Thyroid gland (tissue), 4 donors: Measurements from ENCODE around the gene OCIAD1. TPM values are rescaled to one million over a fixed set of nuclear protein-coding genes. Genes with fewer than 3 reads are reported as not detected.

Source experiments
- DNase-seq, 2 donors: peaks; one replicate each; pipeline ENCODE4 v3.0.0-alpha.2; 2019
- H3K27ac ChIP-seq, 3 donors: fragments of 200-600 bp; sonication (generic); 1 replicate in 2 of 3; 2 replicates in 1 of 3; pipeline ENCODE4 v1.5.1; 2016 to 2019; ENCODE audit warnings: mild to moderate bottlenecking in 1 of 3, moderate library complexity in 1 of 3
- H3K27me3 ChIP-seq: fragments of 200-600 bp; sonication (generic); one replicate; pipeline ENCODE4 v1.5.1; 2019
- H3K36me3 ChIP-seq, 2 donors: fragments of 200-600 bp; sonication (generic); one replicate each; pipeline ENCODE4 v1.5.1; 2016 to 2019
- H3K4me1 ChIP-seq, 2 donors: fragments of 200-600 bp; sonication (generic); one replicate each; pipeline ENCODE4 v1.5.1; 2017 to 2019
- H3K4me3 ChIP-seq, 3 donors: fragments of 200-600 bp; sonication (generic); replicated peaks in 1 of 3; 1 replicate in 2 of 3; 2 replicates in 1 of 3; pipeline ENCODE4 v1.5.1; 2016; ENCODE audit warnings: mild to moderate bottlenecking in 1 of 3
- H3K9me3 ChIP-seq: fragments of 200-600 bp; sonication (generic); one replicate; pipeline ENCODE4 v1.5.1; 2017
- POLR2A ChIP-seq, 2 donors: fragments of 450-650 bp; IDR thresholded peaks; one replicate each; pipeline ENCODE4 v1.6.1; 2017; ENCODE audit warnings: antibody characterized with exemption in 2 of 2, mild to moderate bottlenecking in 2 of 2, moderate library complexity in 1 of 2
- intact Hi-C: fragments of 100-400 bp; cut with DNase I; formaldehyde crosslinking; loops from one replicate; pipeline ENCODE4 v1.15.1; 2023
- total RNA-seq, 4 donors: library from RNA; depleted of rRNA; stranded (reverse); fragments of >200 nt; gene quantifications; one replicate each; pipeline ENCODE4 v1.2.3, GENCODE V29; 2016
- TF ChIP-seq, protein P1 (sequence below), 6 experiments: fragments of 200-600 bp in 3 of 6; fragments of 450-650 bp in 3 of 6; sonication (generic) in 3 of 6; IDR thresholded peaks; one replicate each; pipeline ENCODE4 v1.5.1; 2016 to 2019; ENCODE audit warnings: antibody characterized with exemption in 6 of 6, mild to moderate bottlenecking in 2 of 6, inconsistent platforms in 1 of 6, moderate library complexity in 1 of 6

The OCIAD1 gene
- total RNA-seq, 4 donors from 2014 or later = 150 to 273 (median 213) TPM

DNA sequence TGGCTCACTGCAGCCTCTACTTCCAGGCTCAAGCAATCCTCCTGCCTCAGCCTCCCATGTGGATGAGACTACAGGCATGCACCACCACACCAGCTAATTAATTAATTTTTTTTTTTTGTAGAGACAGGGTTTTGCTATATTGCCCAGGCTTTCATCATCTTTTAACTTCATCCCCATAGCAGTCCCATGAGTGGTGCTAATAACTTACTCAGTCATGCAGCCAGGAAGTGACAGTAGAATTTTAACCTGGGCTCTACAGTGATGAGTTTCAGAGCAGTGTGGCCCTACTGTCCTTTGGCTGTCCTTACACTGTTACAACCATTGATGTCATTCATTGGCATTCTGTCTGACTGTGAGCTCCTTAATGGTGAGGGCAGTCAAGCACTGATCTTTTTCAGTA, 79.6 kb downstream of the OCIAD1 start:
- Histone ChIP-seq H3K27me3 (no peaks in the 10 kb centered on the region), H3K4me1 (peaks cover 9 to 11% of the 10 kb centered on the region in 2 donors), H3K9me3 (no peaks in the 10 kb centered on the region), H3K4me3 (no peak overlapping the region), H3K27ac (no peak overlapping the region), H3K36me3 (no peaks in the 10 kb centered on the region)
- intact Hi-C loops = no loop called here
- no peak for TF ChIP-seq POLR2A (IDR thresholded peaks at IDR 0.05)
- TF ChIP-seq, protein P1, sequence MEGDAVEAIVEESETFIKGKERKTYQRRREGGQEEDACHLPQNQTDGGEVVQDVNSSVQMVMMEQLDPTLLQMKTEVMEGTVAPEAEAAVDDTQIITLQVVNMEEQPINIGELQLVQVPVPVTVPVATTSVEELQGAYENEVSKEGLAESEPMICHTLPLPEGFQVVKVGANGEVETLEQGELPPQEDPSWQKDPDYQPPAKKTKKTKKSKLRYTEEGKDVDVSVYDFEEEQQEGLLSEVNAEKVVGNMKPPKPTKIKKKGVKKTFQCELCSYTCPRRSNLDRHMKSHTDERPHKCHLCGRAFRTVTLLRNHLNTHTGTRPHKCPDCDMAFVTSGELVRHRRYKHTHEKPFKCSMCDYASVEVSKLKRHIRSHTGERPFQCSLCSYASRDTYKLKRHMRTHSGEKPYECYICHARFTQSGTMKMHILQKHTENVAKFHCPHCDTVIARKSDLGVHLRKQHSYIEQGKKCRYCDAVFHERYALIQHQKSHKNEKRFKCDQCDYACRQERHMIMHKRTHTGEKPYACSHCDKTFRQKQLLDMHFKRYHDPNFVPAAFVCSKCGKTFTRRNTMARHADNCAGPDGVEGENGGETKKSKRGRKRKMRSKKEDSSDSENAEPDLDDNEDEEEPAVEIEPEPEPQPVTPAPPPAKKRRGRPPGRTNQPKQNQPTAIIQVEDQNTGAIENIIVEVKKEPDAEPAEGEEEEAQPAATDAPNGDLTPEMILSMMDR (IDR thresholded peaks at IDR 0.05) = no peak
- DNase-seq = no peak

Other genes starting within 250 kb of the OCIAD1 start
- 10 to 100 TPM; 48.7 to 90.4 (median 67.8) TPM for gene FRYL, start 50.8 kb upstream of the OCIAD1 start, total RNA-seq
- 10 to 100 TPM; 22.0 to 56.1 (median 41.6) TPM for gene OCIAD2, start 75.7 kb downstream of the OCIAD1 start, total RNA-seq
- gene CWH43, start 155.2 kb downstream of the OCIAD1 start, total RNA-seq = 10 to 100 TPM in 3 of 4 donors, 1 to 10 TPM in 1; 5.3 to 27.4 (median 18.8) TPM